HEK293T (cell line): ENCODE results near the gene CELA2B.

Experiments used
- ARNT ChIP-seq: fragments of 450-650 bp; IDR thresholded peaks from 2 replicates; pipeline ENCODE4 v1.6.1; 2017; ENCODE audit warnings: mild to moderate bottlenecking
- CTBP1 ChIP-seq: fragments of 450-650 bp; IDR thresholded peaks from 2 replicates; pipeline ENCODE4 v1.6.1; 2016; ENCODE audit warnings: borderline replicate concordance
- ELF4 ChIP-seq: fragments of 450-650 bp; IDR thresholded peaks from 2 replicates; pipeline ENCODE4 v1.6.1; 2017; ENCODE audit warnings: antibody characterized with exemption
- FOXA1 ChIP-seq: fragments of 450-650 bp; IDR thresholded peaks from 2 replicates; pipeline ENCODE4 v1.6.1; 2016; ENCODE audit warnings: mild to moderate bottlenecking
- FOXK2 ChIP-seq: fragments of 450-650 bp; IDR thresholded peaks from 2 replicates; pipeline ENCODE4 v1.6.1; 2016; ENCODE audit warnings: mild to moderate bottlenecking
- L3MBTL2 ChIP-seq: fragments of 450-650 bp; conservative IDR thresholded peaks from 2 replicates; pipeline ENCODE4 v1.6.1; 2016; ENCODE audit warnings: mild to moderate bottlenecking
- LEF1 ChIP-seq: fragments of 450-650 bp; IDR thresholded peaks from 2 replicates; pipeline ENCODE4 v1.6.1; 2017; ENCODE audit warnings: mild to moderate bottlenecking, borderline replicate concordance
- NFRKB ChIP-seq: fragments of 450-650 bp; IDR thresholded peaks from 2 replicates; pipeline ENCODE4 v1.6.1; 2016; ENCODE audit warnings: mild to moderate bottlenecking, moderate library complexity
- PKNOX1 ChIP-seq: fragments of 450-650 bp; IDR thresholded peaks from 2 replicates; pipeline ENCODE4 v1.6.1; 2016
- SP1 ChIP-seq: fragments of 450-650 bp; IDR thresholded peaks from 2 replicates; pipeline ENCODE4 v1.6.1; 2017
- SUZ12 ChIP-seq: fragments of 450-650 bp; IDR thresholded peaks from 2 replicates; pipeline ENCODE4 v1.6.1; 2016; ENCODE audit warnings: mild to moderate bottlenecking
- TARDBP ChIP-seq: fragments of 450-650 bp; IDR thresholded peaks from 2 replicates; pipeline ENCODE4 v1.6.1; 2016
- ZNF384 ChIP-seq: fragments of 450-650 bp; IDR thresholded peaks from 2 replicates; pipeline ENCODE4 v1.6.1; 2016

- TF ChIP-seq CTBP1: no peak
- TF ChIP-seq SUZ12: no peak
- TF ChIP-seq ELF4: no peak
- no peak for TF ChIP-seq ARNT
- TF ChIP-seq SP1: no peak
- no peak for TF ChIP-seq L3MBTL2
- TF ChIP-seq FOXA1: no peak
- TF ChIP-seq LEF1: no peak
- no peak for TF ChIP-seq TARDBP
- no peak for TF ChIP-seq ZNF384
- no peak for TF ChIP-seq NFRKB
- TF ChIP-seq FOXK2: no peak
- TF ChIP-seq PKNOX1: no peak
Measured at GRCh38 chr1:15509586-15509985, 33.7 kb downstream of the CELA2B start.
